Measurements from ENCODE around the gene APLP2.

GRCh38 chr11:130145975-130146776, 76.5 kb downstream of the APLP2 start:
- TF ChIP-seq, protein P1, sequence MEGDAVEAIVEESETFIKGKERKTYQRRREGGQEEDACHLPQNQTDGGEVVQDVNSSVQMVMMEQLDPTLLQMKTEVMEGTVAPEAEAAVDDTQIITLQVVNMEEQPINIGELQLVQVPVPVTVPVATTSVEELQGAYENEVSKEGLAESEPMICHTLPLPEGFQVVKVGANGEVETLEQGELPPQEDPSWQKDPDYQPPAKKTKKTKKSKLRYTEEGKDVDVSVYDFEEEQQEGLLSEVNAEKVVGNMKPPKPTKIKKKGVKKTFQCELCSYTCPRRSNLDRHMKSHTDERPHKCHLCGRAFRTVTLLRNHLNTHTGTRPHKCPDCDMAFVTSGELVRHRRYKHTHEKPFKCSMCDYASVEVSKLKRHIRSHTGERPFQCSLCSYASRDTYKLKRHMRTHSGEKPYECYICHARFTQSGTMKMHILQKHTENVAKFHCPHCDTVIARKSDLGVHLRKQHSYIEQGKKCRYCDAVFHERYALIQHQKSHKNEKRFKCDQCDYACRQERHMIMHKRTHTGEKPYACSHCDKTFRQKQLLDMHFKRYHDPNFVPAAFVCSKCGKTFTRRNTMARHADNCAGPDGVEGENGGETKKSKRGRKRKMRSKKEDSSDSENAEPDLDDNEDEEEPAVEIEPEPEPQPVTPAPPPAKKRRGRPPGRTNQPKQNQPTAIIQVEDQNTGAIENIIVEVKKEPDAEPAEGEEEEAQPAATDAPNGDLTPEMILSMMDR (IDR thresholded peaks at IDR 0.05) = no peak
- no peak for TF ChIP-seq POLR2A (IDR thresholded peaks at IDR 0.05)
